Memory B cell (primary cell): ENCODE measurements around the gene MEF2A.

Source experiments
- ATAC-seq: fragments of 150-1000 bp; cut with Tn5 transposase; 2 replicates; pipeline ENCODE4 v1.10.0; 2021; ENCODE audit warnings: low read depth, mild to moderate bottlenecking, moderate library complexity
- DNase-seq, 2 donors: peaks; one replicate each; pipeline ENCODE4 v3.0.0; 2022; ENCODE audit warnings: low spot score in 2 of 2
- H3K27ac Mint-ChIP-seq: one replicate; pipeline ENCODE4 v1.8.0; 2022; ENCODE audit warnings: mild to moderate bottlenecking, moderate library complexity, mixed read lengths
- H3K27me3 Mint-ChIP-seq: one replicate; pipeline ENCODE4 v1.8.0; 2022; ENCODE audit warnings: mixed read lengths
- H3K36me3 Mint-ChIP-seq: one replicate; pipeline ENCODE4 v1.8.0; 2022; ENCODE audit warnings: mild to moderate bottlenecking, mixed read lengths
- H3K4me1 Mint-ChIP-seq: one replicate; pipeline ENCODE4 v1.8.0; 2022; ENCODE audit warnings: mixed read lengths
- H3K4me3 Mint-ChIP-seq: one replicate; pipeline ENCODE4 v1.8.0; 2022; ENCODE audit warnings: mild to moderate bottlenecking, moderate library complexity, mixed read lengths
- H3K9me3 Mint-ChIP-seq: one replicate; pipeline ENCODE4 v1.8.0; 2022; ENCODE audit warnings: mixed read lengths

Gene MEF2A

DNA sequence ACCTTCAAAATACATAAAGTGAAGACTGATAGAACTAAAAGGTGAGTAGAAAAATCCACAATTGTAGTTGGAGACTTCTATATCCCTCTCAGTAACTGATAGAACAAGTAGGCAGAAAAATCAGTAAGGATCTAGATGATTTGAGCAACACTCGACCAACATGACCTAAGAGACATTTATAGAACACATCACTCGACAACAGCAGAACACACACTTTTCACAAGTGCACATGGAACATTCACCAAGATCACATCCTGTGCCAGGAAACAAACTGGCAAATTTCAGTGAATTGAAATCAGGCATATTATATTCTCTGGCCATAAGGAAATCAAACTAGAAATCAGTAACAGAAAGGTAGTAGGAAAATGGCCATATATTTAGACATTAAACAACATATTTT lies 130.3 kb downstream of the MEF2A start:
- Mint-ChIP-seq H3K36me3 (peaks cover 32% of the 10 kb centered on the region), H3K4me3 (no peak overlapping the region), H3K9me3 (no peaks in the 10 kb centered on the region), H3K4me1 (peaks cover under 1% of the 10 kb centered on the region), H3K27me3 (no peaks in the 10 kb centered on the region), H3K27ac (peak overlapping the region; percentile 75)
- ATAC-seq (no peak), DNase-seq (no peak)

DNA sequence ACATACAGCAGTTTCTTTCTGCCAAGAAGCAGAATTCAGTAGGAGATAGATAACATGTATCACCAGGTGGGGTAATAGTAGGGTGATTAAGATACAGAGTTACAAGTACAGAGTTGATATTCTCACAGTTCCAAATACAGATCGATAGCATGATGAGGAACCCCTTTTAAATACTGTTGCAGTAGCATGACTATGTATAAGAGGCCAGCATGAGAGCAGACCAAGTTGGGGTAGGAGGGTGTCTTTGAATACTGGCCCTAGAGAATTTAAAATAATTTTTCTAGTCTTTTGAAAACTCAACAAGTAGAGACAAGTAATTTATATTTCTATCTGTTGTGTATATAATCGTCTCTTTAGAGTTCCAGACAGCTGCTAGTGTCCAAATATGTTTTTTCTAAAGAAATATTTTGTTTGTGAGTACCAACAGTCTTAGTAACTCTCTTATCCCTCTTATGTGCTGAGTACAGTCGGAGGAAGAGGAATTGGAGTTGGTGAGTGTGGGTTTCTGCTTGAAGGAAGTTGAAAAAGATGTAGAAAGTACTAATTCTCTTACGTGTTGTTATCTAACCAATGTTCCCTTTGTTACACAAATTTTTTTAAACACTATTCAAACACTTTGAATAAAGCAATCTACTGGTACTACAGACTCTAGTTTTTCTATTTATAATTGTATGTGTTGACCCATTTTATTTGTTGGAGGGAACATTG lies 137.3 kb downstream of the MEF2A start:
- no peaks in the 10 kb centered on the region for H3K27me3 Mint-ChIP-seq
- peaks cover 19% of the 10 kb centered on the region for H3K4me1 Mint-ChIP-seq
- no peaks in the 10 kb centered on the region for H3K9me3 Mint-ChIP-seq
- H3K36me3 Mint-ChIP-seq, result peaks cover 7% of the 10 kb centered on the region
- DNase-seq (no peak), ATAC-seq (peak; percentile 36)
- H3K27ac Mint-ChIP-seq, result peak overlapping the region; percentile 95
- H3K4me3 Mint-ChIP-seq, result no peak overlapping the region

DNA sequence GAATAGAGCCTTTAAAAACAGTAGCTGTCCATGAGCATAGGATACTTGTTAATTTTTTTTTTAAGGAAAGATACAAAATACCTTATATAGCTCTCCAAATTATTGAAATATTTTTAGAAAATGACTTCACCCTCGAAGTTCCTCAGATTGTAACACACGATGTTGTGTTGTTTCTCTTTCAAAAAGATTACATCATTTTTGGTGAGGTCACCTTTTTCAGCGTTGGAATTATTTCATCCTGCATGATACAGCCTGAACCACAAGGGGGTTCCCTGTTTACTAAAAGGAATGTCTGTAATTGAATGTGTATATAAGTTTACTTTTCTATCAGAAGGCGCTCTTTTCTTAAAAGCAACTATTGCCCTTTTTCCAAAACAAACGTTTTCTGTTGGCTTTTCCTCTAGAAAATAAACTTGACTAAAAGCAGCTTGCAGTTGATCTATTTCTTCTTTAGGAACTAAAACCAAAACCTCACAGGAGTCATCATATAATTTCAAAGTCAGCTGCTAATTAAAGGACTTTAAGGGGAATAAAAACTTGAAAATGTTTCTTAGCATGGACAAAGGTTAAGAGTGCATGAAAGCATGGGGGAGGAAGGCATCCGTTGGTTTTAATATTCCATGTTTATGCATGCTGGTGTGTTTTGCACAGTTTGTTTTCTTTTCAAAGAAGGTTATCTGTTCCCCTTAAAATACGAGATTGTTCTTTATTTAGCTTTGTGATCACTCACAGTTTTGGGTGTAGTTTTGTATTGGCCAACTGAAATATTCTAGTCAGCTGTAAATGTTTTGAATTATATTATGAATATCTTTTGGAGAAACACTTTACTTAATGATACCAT lies 138.0 kb downstream of the MEF2A start:
- H3K27ac Mint-ChIP-seq, result peak overlapping the region; percentile 95
- DNase-seq (peak in 1 of 2 donors; percentile 55), ATAC-seq (peak; percentile 78)
- no peak overlapping the region for H3K4me3 Mint-ChIP-seq
- peaks cover 12% of the 10 kb centered on the region for H3K36me3 Mint-ChIP-seq
- H3K27me3 Mint-ChIP-seq, result no peaks in the 10 kb centered on the region
- H3K4me1 Mint-ChIP-seq, result peaks cover 23% of the 10 kb centered on the region
- H3K9me3 Mint-ChIP-seq, result no peaks in the 10 kb centered on the region

DNA sequence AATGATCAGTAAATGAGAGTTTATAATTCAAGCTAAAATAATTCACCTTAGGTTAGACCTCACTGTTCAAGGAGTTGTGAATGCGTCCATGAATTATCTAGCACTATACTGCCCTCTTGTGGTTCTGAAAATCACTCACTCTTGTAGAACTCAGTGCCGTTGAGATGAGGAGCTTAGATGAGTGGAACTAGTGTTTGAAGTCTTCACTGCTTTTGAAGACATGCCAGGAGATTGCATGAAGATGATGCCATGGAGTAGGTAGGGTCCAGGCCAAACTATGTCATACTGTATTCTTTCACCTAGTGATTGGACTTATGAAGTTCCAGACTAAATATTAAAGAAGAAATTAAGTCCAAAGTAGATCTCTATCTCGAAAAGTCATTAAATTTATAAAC lies 138.7 kb downstream of the MEF2A start:
- Mint-ChIP-seq H3K36me3 (peaks cover 12% of the 10 kb centered on the region), H3K4me3 (no peak overlapping the region), H3K27me3 (no peaks in the 10 kb centered on the region), H3K9me3 (no peaks in the 10 kb centered on the region), H3K27ac (peak overlapping the region; percentile 95), H3K4me1 (peaks cover 23% of the 10 kb centered on the region)
- DNase-seq (peak; percentile 37 to 78), ATAC-seq (peak; percentile 75)

DNA sequence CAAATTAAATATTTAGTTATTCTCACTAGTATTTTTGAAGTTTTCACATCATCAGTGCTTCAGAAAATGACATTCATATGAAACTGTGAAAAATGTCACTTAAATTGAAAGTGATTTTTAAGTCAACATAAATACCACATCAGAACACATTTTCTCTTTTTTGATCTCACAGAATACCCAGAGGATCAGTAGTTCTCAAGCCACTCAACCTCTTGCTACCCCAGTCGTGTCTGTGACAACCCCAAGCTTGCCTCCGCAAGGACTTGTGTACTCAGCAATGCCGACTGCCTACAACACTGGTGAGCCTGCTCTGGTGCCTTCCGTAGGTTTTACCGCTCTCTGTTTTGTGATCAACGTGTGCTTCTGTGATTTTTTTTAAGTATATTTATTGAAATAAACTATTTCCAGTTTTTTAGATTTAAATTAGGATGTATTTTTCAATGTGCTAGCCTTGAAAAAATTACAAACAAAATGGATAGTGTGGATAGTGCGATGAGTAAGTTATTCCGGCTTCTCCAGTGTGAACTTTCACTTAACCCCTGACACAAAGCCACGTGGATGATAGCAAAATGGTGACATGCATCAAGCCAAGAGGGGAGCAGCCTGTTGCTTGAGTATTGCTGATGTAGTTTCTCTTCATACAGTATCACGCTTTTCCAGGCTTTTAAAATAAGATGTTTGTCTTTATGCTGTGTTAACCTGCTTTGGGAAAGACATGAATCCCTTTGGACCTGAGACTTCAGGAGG lies 140.9 kb downstream of the MEF2A start:
- ATAC-seq, result no peak
- no peak overlapping the region for H3K27ac Mint-ChIP-seq
- no peak overlapping the region for H3K4me3 Mint-ChIP-seq
- peaks cover 19% of the 10 kb centered on the region for H3K4me1 Mint-ChIP-seq
- H3K9me3 Mint-ChIP-seq, result no peaks in the 10 kb centered on the region
- H3K36me3 Mint-ChIP-seq, result peaks cover 20% of the 10 kb centered on the region
- no peaks in the 10 kb centered on the region for H3K27me3 Mint-ChIP-seq
- no peak for DNase-seq

DNA sequence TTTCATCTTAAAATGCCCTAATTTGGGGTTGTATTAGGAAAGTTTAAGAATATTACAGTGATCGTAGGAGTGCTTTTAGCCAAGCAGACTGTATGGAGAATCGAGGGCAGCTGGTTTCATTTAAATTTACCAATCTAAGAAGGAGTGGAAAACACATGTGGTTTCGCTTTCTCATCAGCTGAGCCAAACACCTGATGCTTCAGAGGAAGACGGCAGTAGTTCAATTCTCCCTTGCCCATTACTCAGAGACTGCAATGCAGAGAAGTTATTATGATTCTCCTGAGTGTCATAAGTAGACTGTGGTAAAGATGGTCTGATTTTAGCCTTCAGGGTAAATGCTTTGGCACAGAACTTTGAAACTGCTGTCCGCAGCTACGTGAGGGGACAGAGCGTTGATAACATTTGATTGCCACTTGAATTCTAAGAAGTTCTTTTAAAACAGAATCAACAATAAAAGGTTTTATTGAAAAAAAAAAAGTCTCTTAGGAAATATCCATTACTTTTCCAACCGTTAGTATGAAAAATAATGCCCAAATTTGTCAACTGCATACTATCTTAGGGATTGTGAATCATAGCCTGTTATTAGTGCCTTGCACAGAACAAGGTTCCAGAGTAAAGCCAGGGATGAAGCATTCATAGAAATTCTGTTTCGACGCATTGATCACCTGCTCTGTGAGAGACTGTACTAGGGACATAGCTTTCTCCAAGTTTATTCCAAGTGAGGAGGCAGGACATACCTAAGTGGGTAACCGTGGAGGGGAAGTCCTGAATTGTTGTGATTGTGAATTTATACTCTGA lies 141.9 kb downstream of the MEF2A start:
- H3K9me3 Mint-ChIP-seq, result no peaks in the 10 kb centered on the region
- H3K4me3 Mint-ChIP-seq, result no peak overlapping the region
- peaks cover 19% of the 10 kb centered on the region for H3K4me1 Mint-ChIP-seq

DNA sequence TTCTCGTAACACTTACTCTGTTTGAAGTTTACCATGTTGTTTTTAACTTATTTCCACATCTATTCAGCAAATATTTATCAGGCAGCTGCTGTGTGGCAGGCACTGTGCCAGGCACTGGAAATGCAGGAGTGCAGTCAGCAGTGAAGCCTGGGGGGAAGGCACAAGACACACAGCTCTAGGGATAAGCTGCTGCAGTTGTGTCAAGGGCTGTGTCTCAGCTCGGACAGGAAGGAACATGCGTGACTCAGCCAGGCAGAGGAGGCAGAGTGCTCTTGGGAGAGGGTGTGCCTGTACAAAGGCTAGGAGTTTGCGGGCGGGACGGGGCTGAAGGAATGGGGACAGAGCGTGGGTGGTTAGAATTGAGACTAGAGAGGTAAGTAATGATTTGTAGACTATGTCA lies 142.8 kb downstream of the MEF2A start:
- H3K27me3 Mint-ChIP-seq, result no peaks in the 10 kb centered on the region

More for the DNA sequence above, 141.9 kb downstream of the MEF2A start:
- Mint-ChIP-seq H3K36me3 (peaks cover 26% of the 10 kb centered on the region), H3K27ac (peak overlapping the region; percentile 8), H3K27me3 (no peaks in the 10 kb centered on the region)
- ATAC-seq, result no peak
- DNase-seq, result no peak

DNA sequence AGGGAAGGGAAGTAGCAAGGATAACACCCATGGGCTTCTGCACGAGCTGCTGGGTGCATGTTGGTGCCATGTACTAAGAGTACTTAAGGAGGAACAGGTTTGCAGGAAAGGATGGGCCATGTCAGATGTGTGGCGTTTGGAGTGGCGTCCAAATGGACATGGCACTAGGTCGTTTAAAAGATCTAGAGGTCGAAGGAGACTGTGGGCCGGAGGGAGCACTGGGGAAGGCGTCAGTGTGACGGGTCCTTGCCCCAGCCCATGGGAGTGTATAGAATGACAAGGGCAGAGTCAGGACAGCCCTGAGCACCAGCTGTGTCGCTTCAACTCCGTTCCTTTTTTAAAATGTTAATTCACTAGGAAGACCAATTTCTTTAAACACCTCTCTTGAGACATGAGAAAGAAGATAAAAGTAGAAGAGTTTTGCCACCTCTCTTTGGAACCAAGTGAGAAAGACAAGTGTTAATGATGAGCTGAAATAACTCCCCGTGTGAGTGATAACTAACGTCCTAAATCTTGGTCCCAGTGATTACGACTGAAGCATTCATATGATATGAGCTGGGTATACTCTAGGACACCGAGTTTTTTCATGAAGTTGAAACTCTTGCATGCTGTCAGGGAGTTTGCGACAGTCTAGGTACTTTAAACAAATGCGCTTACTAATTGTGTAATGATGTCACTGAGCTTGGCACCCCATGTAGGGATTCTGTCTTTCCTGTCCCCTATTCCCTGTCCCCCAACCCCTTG lies 143.6 kb downstream of the MEF2A start:
- Mint-ChIP-seq H3K36me3 (peaks cover 26% of the 10 kb centered on the region), H3K9me3 (no peaks in the 10 kb centered on the region), H3K4me3 (no peak overlapping the region), H3K27ac (peak overlapping the region; percentile 82), H3K27me3 (no peaks in the 10 kb centered on the region), H3K4me1 (peaks cover 11% of the 10 kb centered on the region)
- no peak for ATAC-seq
- no peak for DNase-seq

More for the DNA sequence above, 142.8 kb downstream of the MEF2A start:
- DNase-seq (no peak), ATAC-seq (no peak)
- no peak overlapping the region for H3K4me3 Mint-ChIP-seq
- no peaks in the 10 kb centered on the region for H3K9me3 Mint-ChIP-seq
- H3K36me3 Mint-ChIP-seq, result peaks cover 26% of the 10 kb centered on the region
- peak overlapping the region; percentile 82 for H3K27ac Mint-ChIP-seq
- peaks cover 12% of the 10 kb centered on the region for H3K4me1 Mint-ChIP-seq

DNA sequence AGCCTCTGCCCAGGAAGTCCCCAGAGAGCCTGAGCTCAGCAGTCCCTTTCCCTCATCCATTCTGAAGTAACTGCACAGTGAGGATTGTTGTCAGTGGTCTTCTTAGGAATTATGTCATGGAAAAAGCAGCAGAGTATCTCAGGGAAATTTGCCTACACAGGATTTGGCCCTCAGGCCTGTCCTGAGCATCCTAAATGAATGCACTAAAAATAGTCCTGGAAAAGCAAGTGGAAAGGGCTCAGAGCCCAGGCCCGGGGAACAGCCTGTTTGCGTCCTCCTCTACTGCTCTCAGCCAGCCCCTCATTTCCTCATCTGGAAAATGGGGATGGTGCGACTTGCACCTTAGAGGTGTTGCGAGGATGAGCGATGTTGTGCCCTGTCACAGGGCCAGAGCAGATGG lies 145.8 kb downstream of the MEF2A start:
- DNase-seq (no peak), ATAC-seq (no peak)
- Mint-ChIP-seq H3K36me3 (peaks cover 32% of the 10 kb centered on the region), H3K4me3 (no peak overlapping the region), H3K27ac (peak overlapping the region; percentile 47), H3K4me1 (peaks cover 10% of the 10 kb centered on the region), H3K9me3 (no peaks in the 10 kb centered on the region), H3K27me3 (no peaks in the 10 kb centered on the region)

DNA sequence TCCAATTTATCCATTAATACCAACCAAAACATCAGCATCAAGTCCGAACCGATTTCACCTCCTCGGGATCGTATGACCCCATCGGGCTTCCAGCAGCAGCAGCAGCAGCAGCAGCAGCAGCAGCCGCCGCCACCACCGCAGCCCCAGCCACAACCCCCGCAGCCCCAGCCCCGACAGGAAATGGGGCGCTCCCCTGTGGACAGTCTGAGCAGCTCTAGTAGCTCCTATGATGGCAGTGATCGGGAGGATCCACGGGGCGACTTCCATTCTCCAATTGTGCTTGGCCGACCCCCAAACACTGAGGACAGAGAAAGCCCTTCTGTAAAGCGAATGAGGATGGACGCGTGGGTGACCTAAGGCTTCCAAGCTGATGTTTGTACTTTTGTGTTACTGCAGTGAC lies 146.6 kb downstream of the MEF2A start:
- ATAC-seq, result no peak
- no peaks in the 10 kb centered on the region for H3K27me3 Mint-ChIP-seq
- peaks cover 9% of the 10 kb centered on the region for H3K4me1 Mint-ChIP-seq
- H3K4me3 Mint-ChIP-seq, result no peak overlapping the region
- no peaks in the 10 kb centered on the region for H3K9me3 Mint-ChIP-seq
- peaks cover 32% of the 10 kb centered on the region for H3K36me3 Mint-ChIP-seq
- H3K27ac Mint-ChIP-seq, result no peak overlapping the region
- no peak for DNase-seq

DNA sequence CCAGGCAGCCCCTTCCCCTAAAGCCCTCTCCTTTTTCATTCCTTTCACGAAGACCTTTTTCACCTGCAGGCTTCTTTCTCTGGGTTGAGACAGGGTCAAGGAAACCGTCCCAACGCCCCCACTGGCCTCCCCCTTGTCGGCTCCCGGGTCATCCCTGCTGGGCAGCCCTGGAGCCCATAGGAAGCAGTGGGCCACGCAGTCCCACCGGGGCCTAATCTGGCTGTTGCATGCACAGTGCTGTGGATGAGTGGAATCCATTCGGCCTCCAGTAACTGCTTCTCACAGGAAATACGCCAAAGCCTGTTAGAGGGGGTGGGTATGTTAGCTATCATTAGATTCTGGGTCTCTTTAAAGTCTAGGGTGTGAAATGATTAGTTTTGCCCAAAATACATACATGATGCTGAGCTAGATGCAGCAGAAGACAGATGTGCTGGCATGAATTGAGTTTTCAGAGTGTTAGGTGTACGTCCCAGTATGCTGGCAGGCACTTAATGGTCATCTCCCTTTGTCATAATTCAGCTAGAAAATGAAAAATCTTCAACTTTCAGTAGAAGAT lies 150.8 kb downstream of the MEF2A start:
- H3K4me1 Mint-ChIP-seq, result peaks cover 23% of the 10 kb centered on the region
- H3K9me3 Mint-ChIP-seq, result no peaks in the 10 kb centered on the region
- peaks cover 13% of the 10 kb centered on the region for H3K36me3 Mint-ChIP-seq
- no peak for ATAC-seq
- no peak for DNase-seq
- no peaks in the 10 kb centered on the region for H3K27me3 Mint-ChIP-seq
- H3K4me3 Mint-ChIP-seq, result no peak overlapping the region
- peak overlapping the region; percentile 51 for H3K27ac Mint-ChIP-seq

DNA sequence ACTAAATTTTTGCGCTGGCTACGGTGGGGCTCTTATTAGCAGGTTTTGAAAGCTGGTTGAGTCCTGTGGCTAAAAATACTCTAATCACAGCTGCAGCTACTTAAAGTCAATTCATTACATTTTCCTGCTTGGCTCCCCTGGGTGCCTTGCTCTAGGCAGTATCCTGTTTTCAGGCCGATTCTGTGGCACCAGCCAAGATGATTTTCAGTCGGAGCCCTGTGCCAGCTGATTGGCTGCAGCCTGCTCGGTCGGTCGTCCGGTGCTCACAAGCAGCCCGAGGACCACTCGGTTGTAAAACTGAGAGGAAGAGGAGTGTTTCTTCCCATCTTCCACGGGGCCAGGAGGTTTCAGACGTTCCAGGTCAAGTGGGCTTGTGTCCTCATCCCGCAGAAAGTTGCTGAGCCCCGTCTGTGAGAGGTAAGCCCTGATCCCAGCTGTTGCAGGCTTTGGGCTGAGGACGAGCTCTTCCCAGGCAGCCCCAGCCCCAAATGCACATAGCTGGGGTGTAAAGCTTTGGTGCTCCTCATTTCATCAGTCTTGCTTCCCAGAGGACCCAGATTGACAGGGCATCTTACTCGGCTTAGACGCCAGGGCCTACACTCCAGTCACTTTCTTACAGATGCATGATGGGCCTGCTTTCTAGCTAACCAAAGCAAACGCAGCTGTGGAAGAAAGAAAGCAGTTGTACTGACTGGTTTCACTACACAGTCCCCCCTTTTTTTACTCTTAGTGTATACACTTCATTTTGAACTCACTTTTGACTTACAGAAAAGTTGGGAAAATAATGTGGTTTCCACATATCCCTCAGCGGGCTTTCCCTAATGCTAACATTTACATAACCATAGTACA lies 151.6 kb downstream of the MEF2A start:
- Mint-ChIP-seq H3K36me3 (peaks cover 11% of the 10 kb centered on the region), H3K9me3 (no peaks in the 10 kb centered on the region), H3K4me1 (peaks cover 23% of the 10 kb centered on the region), H3K27me3 (no peaks in the 10 kb centered on the region), H3K27ac (peak overlapping the region; percentile 51), H3K4me3 (no peak overlapping the region)
- no peak for ATAC-seq
- no peak for DNase-seq
